Neural progenitor cell (in vitro differentiated cells): ENCODE results near the gene FYB2. TPM values are rescaled to one million over a fixed set of nuclear protein-coding genes. Genes with fewer than 3 reads are reported as not detected.
"Not testable (repeated sequence)": the region's sequence is repeated elsewhere in the genome, so short reads cannot be mapped to it uniquely, and the experiment has no call there.

Source experiments
- DNase-seq: peaks from one replicate; pipeline ENCODE4 v3.0.0-alpha.2; 2016; ENCODE audit warnings: low spot score
- H2AFZ ChIP-seq: fragments of 200-600 bp; sonication (generic); replicated peaks from 2 replicates; pipeline ENCODE4 v1.6.1; 2016; ENCODE audit warnings: antibody characterized with exemption
- H3F3A ChIP-seq: fragments of 200-600 bp; sonication (generic); 2 replicates; pipeline ENCODE4 v1.6.1; 2016; ENCODE audit warnings: antibody characterized with exemption, low read depth
- H3K27ac ChIP-seq: fragments of 200-600 bp; sonication (generic); 2 replicates; pipeline ENCODE4 v1.5.1; 2016; ENCODE audit warnings: mild to moderate bottlenecking
- H3K27me3 ChIP-seq: fragments of 200-600 bp; sonication (generic); 2 replicates; pipeline ENCODE4 v1.6.1; 2016; ENCODE audit warnings: mild to moderate bottlenecking, moderate library complexity
- H3K36me3 ChIP-seq: fragments of 200-600 bp; sonication (generic); 2 replicates; pipeline ENCODE4 v1.5.1; 2016
- H3K4me1 ChIP-seq: fragments of 200-600 bp; sonication (generic); 2 replicates; pipeline ENCODE4 v1.6.1; 2016; ENCODE audit warnings: mixed run types
- H3K4me2 ChIP-seq: fragments of 200-600 bp; sonication (generic); 2 replicates; pipeline ENCODE4 v1.6.1; 2016
- H3K4me3 ChIP-seq: fragments of 200-600 bp; sonication (generic); 2 replicates; pipeline ENCODE4 v1.5.1; 2016
- H3K79me2 ChIP-seq: fragments of 200-600 bp; sonication (generic); 2 replicates; pipeline ENCODE4 v1.6.1; 2016; ENCODE audit warnings: low read depth
- H3K9ac ChIP-seq: fragments of 200-600 bp; sonication (generic); 2 replicates; pipeline ENCODE4 v1.6.1; 2016
- H3K9me3 ChIP-seq: fragments of 200-600 bp; sonication (generic); 2 replicates; pipeline ENCODE4 v1.5.1; 2016; ENCODE audit warnings: low read depth
- H4K20me1 ChIP-seq: fragments of 200-600 bp; sonication (generic); 2 replicates; pipeline ENCODE4 v1.6.1; 2016; ENCODE audit warnings: low read depth
- H3K27ac Mint-ChIP-seq: 3 replicates; pipeline ENCODE4 v1.8.0; 2021; ENCODE audit warnings: mixed read lengths
- H3K27me3 Mint-ChIP-seq: 2 replicates; pipeline ENCODE4 v1.8.0; 2022; ENCODE audit warnings: low read depth, mild to moderate bottlenecking, inconsistent platforms, moderate library complexity, mixed read lengths; ENCODE audit not compliant: insufficient read depth
- H3K36me3 Mint-ChIP-seq: 3 replicates; pipeline ENCODE4 v1.8.0; 2021; ENCODE audit warnings: mixed read lengths
- H3K4me1 Mint-ChIP-seq: 3 replicates; pipeline ENCODE4 v1.8.0; 2021; ENCODE audit warnings: mixed read lengths
- H3K4me3 Mint-ChIP-seq: 3 replicates; pipeline ENCODE4 v1.8.0; 2021; ENCODE audit warnings: mild to moderate bottlenecking, moderate library complexity, mixed read lengths
- H3K9me3 Mint-ChIP-seq: 3 replicates; pipeline ENCODE4 v1.8.0; 2020; ENCODE audit warnings: mixed read lengths
- CTCF ChIP-seq: fragments of 200-600 bp; sonication (generic); IDR thresholded peaks from 2 replicates; pipeline ENCODE4 v1.5.1; 2017; ENCODE audit warnings: antibody characterized with exemption, mild to moderate bottlenecking
- EZH2 ChIP-seq: fragments of 200-600 bp; sonication (generic); IDR thresholded peaks from 2 replicates; pipeline ENCODE4 v1.6.1; 2017; ENCODE audit warnings: antibody characterized with exemption, mild to moderate bottlenecking, moderate library complexity
- EZH2phosphoT487 ChIP-seq: fragments of 200-600 bp; sonication (generic); IDR thresholded peaks from 2 replicates; pipeline ENCODE4 v1.6.1; 2017; ENCODE audit warnings: antibody characterized with exemption
- total RNA-seq: library from RNA; depleted of rRNA; stranded (reverse); fragments of >200 nt; gene quantifications from 2 replicates; pipeline ENCODE4 v1.2.3, GENCODE V29; 2015; ENCODE audit warnings: low replicate concordance

The FYB2 gene
- total RNA-seq, 1 donor from 2014 or later, result 8.9 TPM

- Histone ChIP-seq H3K4me1 (peaks cover 33% of the 10 kb centered on the region), H3K9me3 (no peaks in the 10 kb centered on the region), H3K27me3 (no peaks in the 10 kb centered on the region), H3K4me3 (no peak overlapping the region), H3K4me2 (peak overlapping the region; percentile 48), H2AFZ (no peak overlapping the region), H3K79me2 (no peaks in the 10 kb centered on the region), H3K9ac (no peak overlapping the region), H3F3A (peaks cover 19% of the 10 kb centered on the region), H4K20me1 (no peaks in the 10 kb centered on the region), H3K27ac (peak overlapping the region; percentile 55), H3K36me3 (no peaks in the 10 kb centered on the region)
- no peaks in the 10 kb centered on the region for H3K9me3 Mint-ChIP-seq
- H3K27ac Mint-ChIP-seq, result peak overlapping the region; percentile 38
- DNase-seq, result peak; percentile 36
- H3K4me3 Mint-ChIP-seq, result no peak overlapping the region
- TF ChIP-seq EZH2phosphoT487 (no peak), CTCF (no peak), EZH2 (no peak)
- no peaks in the 10 kb centered on the region for H3K36me3 Mint-ChIP-seq
- no peaks in the 10 kb centered on the region for H3K27me3 Mint-ChIP-seq
- peaks cover 20% of the 10 kb centered on the region for H3K4me1 Mint-ChIP-seq
These were observed 39.0 kb downstream of the FYB2 start for GRCh38 chr1:56780128-56780750.

- peaks cover 19% of the 10 kb centered on the region for H3F3A ChIP-seq
- no peak overlapping the region for H3K9ac ChIP-seq
- H2AFZ ChIP-seq, result no peak overlapping the region
- H4K20me1 ChIP-seq, result no peaks in the 10 kb centered on the region
- H3K4me3 ChIP-seq, result no peak overlapping the region
- DNase-seq, result no peak
- no peaks in the 10 kb centered on the region for H3K27me3 ChIP-seq
- H3K9me3 ChIP-seq, result no peaks in the 10 kb centered on the region
- no peaks in the 10 kb centered on the region for H3K79me2 ChIP-seq
- Mint-ChIP-seq H3K27ac (no peak overlapping the region), H3K9me3 (no peaks in the 10 kb centered on the region), H3K36me3 (no peaks in the 10 kb centered on the region), H3K4me1 (peaks cover 20% of the 10 kb centered on the region), H3K4me3 (no peak overlapping the region), H3K27me3 (no peaks in the 10 kb centered on the region)
- no peaks in the 10 kb centered on the region for H3K36me3 ChIP-seq
- H3K4me1 ChIP-seq, result peaks cover 33% of the 10 kb centered on the region
- TF ChIP-seq EZH2phosphoT487 (no peak), EZH2 (no peak), CTCF (no peak)
- no peak overlapping the region for H3K4me2 ChIP-seq
- no peak overlapping the region for H3K27ac ChIP-seq
These were observed 41.2 kb downstream of the FYB2 start for GRCh38 chr1:56777972-56778371.

GRCh38 chr1:56774732-56775131, 44.5 kb downstream of the FYB2 start:
- H3K27me3 ChIP-seq, H3K4me3 ChIP-seq, H3K27me3 Mint-ChIP-seq, H3K4me1 Mint-ChIP-seq, H3K9me3 Mint-ChIP-seq, H3K79me2 ChIP-seq, H3K27ac Mint-ChIP-seq, H3K36me3 ChIP-seq, H3K9ac ChIP-seq, DNase-seq, H3F3A ChIP-seq, H3K27ac ChIP-seq, H3K4me1 ChIP-seq, H3K4me3 Mint-ChIP-seq, H2AFZ ChIP-seq, H3K9me3 ChIP-seq, H4K20me1 ChIP-seq, H3K36me3 Mint-ChIP-seq, H3K4me2 ChIP-seq: not testable (repeated sequence)

- no peaks in the 10 kb centered on the region for H3K36me3 ChIP-seq
- no peaks in the 10 kb centered on the region for H3K4me1 ChIP-seq
- H3F3A ChIP-seq, result no peaks in the 10 kb centered on the region
- H3K9me3 Mint-ChIP-seq, result no peaks in the 10 kb centered on the region
- H3K9ac ChIP-seq, result no peak overlapping the region
- no peaks in the 10 kb centered on the region for H3K79me2 ChIP-seq
- no peaks in the 10 kb centered on the region for H3K27me3 Mint-ChIP-seq
- no peak overlapping the region for H3K4me2 ChIP-seq
- no peak for TF ChIP-seq EZH2
- TF ChIP-seq EZH2phosphoT487, result no peak
- TF ChIP-seq CTCF, result no peak
- no peak overlapping the region for H2AFZ ChIP-seq
- no peaks in the 10 kb centered on the region for H3K9me3 ChIP-seq
- no peaks in the 10 kb centered on the region for H4K20me1 ChIP-seq
- no peak overlapping the region for H3K4me3 ChIP-seq
- no peaks in the 10 kb centered on the region for H3K27me3 ChIP-seq
- H3K4me3 Mint-ChIP-seq, result no peak overlapping the region
- H3K4me1 Mint-ChIP-seq, result no peaks in the 10 kb centered on the region
- H3K27ac ChIP-seq, result no peak overlapping the region
- H3K27ac Mint-ChIP-seq, result no peak overlapping the region
- no peak for DNase-seq
- no peaks in the 10 kb centered on the region for H3K36me3 Mint-ChIP-seq
These were observed 45.1 kb downstream of the FYB2 start for GRCh38 chr1:56774067-56774609.
